HG03064 (cell line): ENCODE data around the gene CPT1C.

ENCODE experiments used
- ATAC-seq: cut with Tn5 transposase; IDR thresholded peaks from one replicate; pipeline ENCODE4 v1.9.1; 2021; ENCODE audit warnings: low read depth; ENCODE audit not compliant: unreplicated experiment

Gene CPT1C

DNA sequence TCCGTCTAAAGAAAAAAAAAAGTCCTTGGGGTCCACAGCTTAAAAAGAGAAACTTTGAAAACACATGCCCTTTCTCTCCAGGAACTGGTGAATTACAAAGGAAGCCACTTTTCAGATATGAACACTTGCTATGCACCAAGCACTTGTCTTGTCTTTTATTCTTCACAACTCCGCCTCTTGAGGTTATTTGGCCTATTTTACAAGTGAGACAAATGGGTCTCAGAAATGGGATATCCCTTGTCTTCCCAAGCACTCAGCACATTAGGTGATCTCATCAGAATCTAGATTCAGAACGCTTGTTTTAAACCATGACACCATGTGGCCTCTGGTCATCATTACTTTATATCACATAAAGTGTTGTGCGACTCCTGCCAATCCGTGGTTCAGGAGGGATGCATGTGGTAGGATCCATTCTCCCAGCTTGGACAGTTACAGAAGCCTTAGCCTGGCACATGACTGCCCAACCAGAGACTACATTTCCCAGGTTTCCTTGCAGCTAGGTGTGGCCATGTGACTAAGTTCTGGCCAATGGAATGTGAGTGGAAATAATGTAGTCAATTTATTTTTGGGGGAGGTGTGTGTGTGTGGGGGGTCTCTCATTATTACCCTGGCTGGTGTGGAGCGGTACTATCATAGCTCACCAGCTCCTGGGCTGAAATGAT lies 58.3 kb downstream of the CPT1C start:
- no peak for ATAC-seq

DNA sequence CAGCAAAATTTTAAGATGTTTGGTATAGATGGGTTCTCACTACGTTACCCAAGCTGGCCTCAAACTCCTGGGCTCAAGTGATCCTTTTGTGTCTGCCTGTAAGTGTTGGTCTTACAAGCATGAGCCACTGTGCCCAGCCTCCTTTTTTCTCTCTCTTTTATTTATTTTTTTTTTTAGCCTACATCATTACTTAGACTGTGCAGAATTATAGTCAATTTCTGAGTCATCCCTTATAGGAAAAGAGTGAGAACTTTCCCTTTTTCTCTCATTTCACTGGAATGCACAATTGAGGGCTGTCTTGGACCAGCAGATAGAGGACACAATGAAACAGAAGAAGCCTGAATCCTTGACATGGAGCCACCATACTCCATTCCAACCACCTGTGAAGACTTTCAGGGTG lies 58.9 kb downstream of the CPT1C start:
- ATAC-seq: no peak

DNA sequence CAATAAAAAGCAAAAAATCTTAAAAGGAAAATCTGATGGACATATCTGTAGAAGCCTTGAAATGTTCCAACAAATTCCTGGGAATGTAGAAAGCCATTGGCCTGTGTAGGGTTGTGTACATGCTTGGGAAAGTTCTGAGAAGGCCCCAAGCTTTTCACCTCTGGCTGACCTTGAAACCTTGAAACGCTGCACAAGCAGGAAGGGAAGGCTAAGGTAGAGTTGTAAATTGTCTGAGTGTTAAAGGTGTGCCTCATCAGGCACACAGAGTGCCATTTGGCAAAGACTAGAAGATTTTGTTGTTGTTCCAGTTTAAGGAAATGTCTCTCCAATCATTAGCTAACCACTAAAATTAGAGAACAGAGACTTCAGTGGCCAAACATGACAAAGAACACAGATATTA lies 61.8 kb downstream of the CPT1C start:
- ATAC-seq: no peak

DNA sequence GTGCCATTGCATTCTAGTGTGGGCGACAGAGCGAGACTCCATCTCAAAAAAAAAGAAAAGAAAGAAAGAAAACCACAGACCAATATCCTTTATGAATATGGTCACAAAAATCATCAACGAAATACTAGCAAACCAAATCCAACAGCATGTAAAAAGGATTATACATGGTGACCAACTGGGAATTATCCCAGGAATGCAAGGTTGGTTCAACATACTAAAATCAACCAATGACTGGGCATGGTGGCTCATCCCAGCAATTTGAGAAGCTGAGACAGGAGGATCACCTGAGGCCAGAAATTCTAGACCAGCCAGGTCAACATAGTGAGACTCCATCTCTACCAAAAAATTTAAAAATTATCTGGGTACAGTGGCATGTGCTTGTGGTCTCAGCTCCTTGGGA lies 65.0 kb downstream of the CPT1C start:
- ATAC-seq: no peak

DNA sequence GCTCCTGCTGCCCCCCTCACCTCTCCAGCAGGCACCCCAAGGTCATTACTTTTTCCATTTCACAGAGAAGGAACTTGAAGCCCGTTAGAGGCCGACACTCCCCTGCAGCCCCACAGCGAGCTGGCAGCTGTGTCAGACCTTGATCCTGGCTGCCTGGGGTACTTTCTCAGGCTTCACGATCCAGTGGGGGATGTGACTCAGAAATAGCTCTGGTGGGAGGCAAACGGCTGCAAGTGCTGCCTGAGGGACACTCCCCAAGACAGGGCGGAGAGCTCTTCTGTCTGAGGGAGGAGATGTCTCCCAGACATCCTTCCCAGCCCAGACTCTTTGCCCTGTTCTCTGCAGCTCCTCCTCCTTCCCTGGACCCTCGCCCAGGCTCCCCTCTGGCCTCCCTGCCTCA lies 67.4 kb downstream of the CPT1C start:
- no peak for ATAC-seq

DNA sequence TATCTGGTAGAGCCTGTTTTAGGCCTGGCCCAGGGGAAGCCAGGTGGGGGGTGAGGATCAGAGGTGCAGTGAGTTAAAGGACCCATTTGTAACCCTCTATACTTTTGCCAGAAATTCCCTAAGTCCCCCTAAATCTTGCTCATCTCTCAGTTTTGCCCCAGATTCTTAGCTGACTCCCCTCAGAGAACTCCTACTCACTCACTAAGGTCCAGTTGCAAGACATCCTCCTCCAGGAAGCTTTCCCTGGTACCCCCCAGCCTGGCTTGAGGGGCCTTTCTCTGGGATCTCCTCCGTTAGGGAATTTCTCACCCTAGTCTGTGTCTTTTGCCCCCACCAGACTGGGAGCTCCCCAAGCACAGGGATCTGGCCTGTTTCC lies 70.3 kb downstream of the CPT1C start:
- no peak for ATAC-seq

DNA sequence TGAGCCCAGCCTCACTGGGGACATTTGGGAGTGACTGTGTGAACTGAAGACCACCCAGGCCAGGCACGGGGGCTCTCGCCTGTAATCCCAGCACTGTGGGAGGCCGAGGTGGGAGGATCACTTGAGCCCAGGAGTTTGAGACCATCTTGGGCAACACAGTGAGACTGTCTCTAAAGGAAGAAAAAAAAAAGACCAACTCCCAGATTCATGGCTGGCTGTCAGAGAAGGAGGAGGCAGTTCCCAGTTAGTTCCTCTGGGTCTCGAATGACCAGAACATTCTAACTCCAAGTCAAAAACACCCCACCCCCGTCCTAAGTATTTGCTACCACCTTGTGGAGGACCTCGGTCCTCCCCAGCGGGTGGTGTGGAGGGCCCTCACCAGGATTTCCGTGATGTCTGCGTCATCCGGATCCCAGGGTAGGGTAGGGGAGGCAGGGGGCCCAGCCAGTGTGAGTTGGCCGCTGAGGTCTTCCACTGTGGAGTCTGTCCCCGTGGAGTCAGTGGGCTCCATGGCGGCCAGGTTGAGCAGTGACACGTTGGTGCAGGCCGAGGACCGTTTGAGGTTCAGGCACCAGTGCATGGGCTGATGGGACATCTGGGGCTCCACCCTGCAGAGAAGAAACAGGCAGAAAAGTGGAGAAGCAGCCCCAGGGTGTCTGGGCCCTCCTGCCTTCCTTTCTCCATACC lies 70.9 kb downstream of the CPT1C start:
- no peak for ATAC-seq

DNA sequence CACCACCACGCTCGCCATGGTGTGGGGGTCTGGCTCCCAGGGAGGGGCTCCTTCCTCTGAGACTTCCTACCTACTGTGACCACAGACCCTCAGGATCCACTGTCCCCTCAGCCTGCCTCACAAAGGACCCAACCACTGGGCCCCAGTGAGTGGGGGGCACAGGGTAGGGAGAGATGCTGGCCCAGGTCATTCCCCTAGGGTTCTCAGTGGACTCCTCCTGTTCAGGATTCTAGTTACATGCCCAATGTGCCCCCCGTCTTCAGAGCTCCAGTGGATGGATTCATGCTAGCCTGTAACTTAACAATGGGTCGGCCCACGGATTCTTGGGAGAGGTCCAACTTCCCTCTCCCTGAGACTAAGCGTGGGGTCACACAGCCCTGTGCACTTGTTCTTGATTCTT lies 72.3 kb downstream of the CPT1C start, which contains the start of gene TSKS:
TSS of gene TSKS (minus strand) at position 77 of the 400 bp plus-strand sequence. CDS start at position 18, 59 bp downstream.
- ATAC-seq: no peak
